A673 (cell line): Measurements from ENCODE around the gene SOX5. TPM values are rescaled to one million over a fixed set of nuclear protein-coding genes. Genes with fewer than 3 reads are reported as not detected.

Source experiments
- BruUV-seq: library from RNA; stranded (reverse); fragments of 400-500 nt; replicated peaks from 2 replicates; lab custom pipeline; 2021; lab: Mats Ljungman, UMichigan
- CTCF ChIA-PET: fragments of 300-600 bp; sonication (Branson Sonifier 250); formaldehyde crosslinking; loops from one replicate; lab custom pipeline; 2022; ENCODE audit warnings: antibody characterized with exemption; lab: Charles Lee
- POLR2A ChIA-PET: fragments of 300-600 bp; sonication (Branson Sonifier 250); formaldehyde crosslinking; loops from one replicate; lab custom pipeline; 2022; ENCODE audit warnings: antibody characterized with exemption; ENCODE audit not compliant: low non-redundant PET; lab: Charles Lee
- DNase-seq: peaks from one replicate; pipeline ENCODE4 v3.0.0-alpha.2; 2015; ENCODE audit warnings: low spot score
- H3K27ac ChIP-seq: fragments of 200-600 bp; sonication (generic); 2 replicates; pipeline ENCODE4 v1.5.1; 2016; ENCODE audit warnings: mixed run types, low read depth, mild to moderate bottlenecking, mixed read lengths, antibody characterized with exemption, low read length; ENCODE audit not compliant: poor library complexity, severe bottlenecking
- H3K27me3 ChIP-seq: fragments of 200-600 bp; sonication (generic); replicated peaks from 2 replicates; pipeline ENCODE4 v1.6.1; 2017; ENCODE audit warnings: mixed run types, low read depth, mild to moderate bottlenecking, mixed read lengths, antibody characterized with exemption, low read length; ENCODE audit not compliant: insufficient read depth, poor library complexity
- H3K36me3 ChIP-seq: fragments of 200-600 bp; sonication (generic); 2 replicates; pipeline ENCODE4 v1.6.1; 2016; ENCODE audit warnings: mixed run types, mild to moderate bottlenecking, mixed read lengths, antibody characterized with exemption, low read length; ENCODE audit not compliant: insufficient read depth, poor library complexity, severe bottlenecking
- H3K4me1 ChIP-seq: fragments of 200-600 bp; sonication (generic); 2 replicates; pipeline ENCODE4 v1.6.1; 2017; ENCODE audit warnings: mixed run types, mild to moderate bottlenecking, mixed read lengths, antibody characterized with exemption, low read length; ENCODE audit not compliant: insufficient read depth, poor library complexity, severe bottlenecking
- H3K4me3 ChIP-seq: fragments of 200-600 bp; sonication (generic); 2 replicates; pipeline ENCODE4 v1.5.1; 2016; ENCODE audit warnings: low read depth, mixed run types, mild to moderate bottlenecking, mixed read lengths, low read length; ENCODE audit not compliant: poor library complexity, severe bottlenecking
- H3K9me3 ChIP-seq: fragments of 200-600 bp; sonication (generic); 2 replicates; pipeline ENCODE4 v1.6.1; 2016; ENCODE audit warnings: mixed run types, low read depth, mild to moderate bottlenecking, mixed read lengths, antibody characterized with exemption, low read length; ENCODE audit not compliant: poor library complexity, severe bottlenecking
- CTCF ChIP-seq: fragments of 300-800, 200-600 bp; sonication (generic); conservative IDR thresholded peaks from 2 replicates; pipeline ENCODE4 v1.5.1; 2017; ENCODE audit warnings: low read depth, mild to moderate bottlenecking, antibody characterized with exemption, low read length, moderate library complexity, mixed read lengths
- EZH2 ChIP-seq: fragments of 200-600 bp; sonication (generic); IDR thresholded peaks from 2 replicates; pipeline ENCODE4 v1.6.1; 2017; ENCODE audit warnings: borderline replicate concordance, low read depth, mild to moderate bottlenecking, mixed read lengths, antibody characterized with exemption, low read length; ENCODE audit not compliant: poor library complexity, severe bottlenecking
- intact Hi-C: fragments of 100-400 bp; cut with micrococcal nuclease; formaldehyde crosslinking; loops from one replicate; pipeline ENCODE4 v1.10.0; 2022; ENCODE audit not compliant: unreplicated experiment
- total RNA-seq: library from RNA; stranded (reverse); gene quantifications from 2 replicates; pipeline ENCODE4 v1.2.3, GENCODE V29; 2021

The SOX5 gene
- total RNA-seq, 1 experiment from 2014 or later, result 11.9 TPM

- Histone ChIP-seq H3K27ac (no peak overlapping the region), H3K27me3 (no peaks in the 10 kb centered on the region), H3K36me3 (no peaks in the 10 kb centered on the region), H3K9me3 (no peaks in the 10 kb centered on the region), H3K4me1 (no peaks in the 10 kb centered on the region), H3K4me3 (no peak overlapping the region)
- CTCF ChIA-PET, result no interaction called here
- intact Hi-C loops, result no loop called here
- DNase-seq, result no peak
- no TSS peak for BruUV-seq
- POLR2A ChIA-PET, result no interaction called here
- TF ChIP-seq EZH2 (no peak), CTCF (no peak)
Observed at GRCh38 chr12:23857178-23857577, 92.3 kb downstream of the SOX5 start.

- no peak for TF ChIP-seq EZH2
- no peak for DNase-seq
- Histone ChIP-seq H3K9me3 (no peaks in the 10 kb centered on the region), H3K27me3 (no peaks in the 10 kb centered on the region), H3K27ac (no peak overlapping the region), H3K36me3 (no peaks in the 10 kb centered on the region), H3K4me3 (no peak overlapping the region), H3K4me1 (no peaks in the 10 kb centered on the region)
- BruUV-seq, result no TSS peak
- ChIA-PET CTCF (no interaction called here), POLR2A (no interaction called here)
- intact Hi-C loops, result no loop called here
Observed at GRCh38 chr12:23855813-23856212, 93.7 kb downstream of the SOX5 start.

- Histone ChIP-seq H3K4me1 (no peaks in the 10 kb centered on the region), H3K27me3 (no peaks in the 10 kb centered on the region), H3K9me3 (no peaks in the 10 kb centered on the region), H3K36me3 (no peaks in the 10 kb centered on the region), H3K4me3 (no peak overlapping the region), H3K27ac (no peak overlapping the region)
- TF ChIP-seq CTCF, result no peak
- TF ChIP-seq EZH2, result no peak
- DNase-seq, result no peak
- BruUV-seq, result no TSS peak
- ChIA-PET POLR2A (no interaction called here), CTCF (no interaction called here)
- intact Hi-C loops, result no loop called here
Observed at GRCh38 chr12:23854598-23854997, 94.9 kb downstream of the SOX5 start.

- Histone ChIP-seq H3K9me3 (no peaks in the 10 kb centered on the region), H3K36me3 (no peaks in the 10 kb centered on the region), H3K27me3 (no peaks in the 10 kb centered on the region), H3K4me1 (no peaks in the 10 kb centered on the region), H3K4me3 (no peak overlapping the region), H3K27ac (no peak overlapping the region)
- BruUV-seq, result no TSS peak
- ChIA-PET POLR2A (no interaction called here), CTCF (no interaction called here)
- intact Hi-C loops, result no loop called here
- no peak for DNase-seq
- no peak for TF ChIP-seq EZH2
- no peak for TF ChIP-seq CTCF
Observed at GRCh38 chr12:23853640-23854039, 95.8 kb downstream of the SOX5 start.
